Endothelial cell of umbilical vein (primary cell): ENCODE results near the gene FBXO30. TPM values are rescaled to one million over a fixed set of nuclear protein-coding genes. Genes with fewer than 3 reads are reported as not detected.

Experiments
- BruUV-seq: library from RNA; stranded (reverse); fragments of 400-500 nt; replicated peaks from 2 replicates; lab custom pipeline; 2021; lab: Mats Ljungman, UMichigan
- CTCF ChIA-PET: fragments of 300-600, 350-600 bp; sonication (Branson Sonifier 250); formaldehyde crosslinking; loops from one replicate; lab custom pipeline; 2021; ENCODE audit warnings: antibody characterized with exemption, inconsistent platforms; lab: Charles Lee
- POLR2A ChIA-PET: fragments of 300-600, 350-600 bp; sonication (Branson Sonifier 250); formaldehyde crosslinking; loops from one replicate; lab custom pipeline; 2021; ENCODE audit warnings: antibody characterized with exemption, inconsistent platforms; lab: Charles Lee
- DNase-seq: peaks from one replicate; pipeline ENCODE4 v3.0.0-alpha.2; 2011; ENCODE audit warnings: low read depth, low spot score
- FAIRE-seq: peaks from 2 replicates; lab custom pipeline; 2011; peaks lifted over from hg19 to GRCh38; lab: Jason Lieb, UNC
- H2AFZ ChIP-seq: 2 replicates; pipeline ENCODE4 v1.6.0; 2012; ENCODE audit warnings: low read depth, low read length, control low read depth, inconsistent platforms
- H3K27ac ChIP-seq: 2 replicates; pipeline ENCODE4 v1.5.1; 2011; ENCODE audit warnings: low read depth, mild to moderate bottlenecking, control low read depth, low read length, moderate library complexity; ENCODE audit not compliant: insufficient read depth
- H3K27me3 ChIP-seq, 2 experiments: 2 replicates each; pipeline versions ENCODE4 v1.6.0 to v1.6.1; 2011; ENCODE audit warnings: low read length in 2 of 2, mixed read lengths in 1 of 2; ENCODE audit not compliant: control insufficient read depth in 2 of 2, insufficient read depth in 2 of 2
- H3K36me3 ChIP-seq, 2 experiments: 2 replicates in 1 of 2; 3 replicates in 1 of 2; pipeline ENCODE4 v1.5.1; 2011; ENCODE audit warnings: low read length in 2 of 2, mild to moderate bottlenecking in 1 of 2, moderate library complexity in 1 of 2; ENCODE audit not compliant: control insufficient read depth in 2 of 2, insufficient read depth in 2 of 2; ENCODE audit errors: extremely low read depth in 1 of 2
- H3K4me1 ChIP-seq: 3 replicates; pipeline ENCODE4 v1.5.1; 2011; ENCODE audit warnings: mild to moderate bottlenecking, low read length; ENCODE audit not compliant: control insufficient read depth, insufficient read depth; ENCODE audit errors: extremely low read depth
- H3K4me2 ChIP-seq: 2 replicates; pipeline ENCODE4 v1.6.1; 2011; ENCODE audit warnings: low read length, control low read depth, mixed read lengths; ENCODE audit not compliant: insufficient read depth
- H3K4me3 ChIP-seq, 3 experiments: fragments of 200-600 bp in 1 of 3; sonication (generic), shearing (Covaris generic) in 1 of 3; replicated peaks in 1 of 3; 2 replicates each; pipeline ENCODE4 v1.5.1; 2011 to 2016; ENCODE audit warnings: control low read depth in 3 of 3, low read length in 3 of 3, mild to moderate bottlenecking in 2 of 3, inconsistent platforms in 1 of 3, low read depth in 1 of 3, moderate library complexity in 1 of 3; ENCODE audit not compliant: insufficient read depth in 1 of 3
- H3K79me2 ChIP-seq: 2 replicates; pipeline ENCODE4 v1.6.0; 2012; ENCODE audit warnings: low read length, inconsistent platforms; ENCODE audit not compliant: control insufficient read depth, insufficient read depth
- H3K9ac ChIP-seq: replicated peaks from 2 replicates; pipeline ENCODE3; 2011; ENCODE audit warnings: low read length, control low read depth; ENCODE audit not compliant: insufficient read depth; ENCODE audit errors: extremely low read depth
- H3K9me1 ChIP-seq: replicated peaks from 3 replicates; pipeline ENCODE4 v1.6.0; 2011; ENCODE audit warnings: mild to moderate bottlenecking, low read length; ENCODE audit not compliant: control insufficient read depth, insufficient read depth; ENCODE audit errors: extremely low read depth
- H3K9me3 ChIP-seq: replicated peaks from 2 replicates; pipeline ENCODE4 v1.5.1; 2012; ENCODE audit warnings: low read length, inconsistent platforms; ENCODE audit not compliant: control insufficient read depth, insufficient read depth
- H4K20me1 ChIP-seq: replicated peaks from 2 replicates; pipeline ENCODE3; 2011; ENCODE audit warnings: mild to moderate bottlenecking, low read length; ENCODE audit not compliant: control insufficient read depth, insufficient read depth; ENCODE audit errors: extremely low read depth
- EZH2 ChIP-seq: IDR thresholded peaks from 2 replicates; pipeline ENCODE4 v1.6.1; 2012; ENCODE audit warnings: borderline replicate concordance, low read depth, mild to moderate bottlenecking, moderate library complexity, low read length, inconsistent platforms; ENCODE audit not compliant: severe bottlenecking
- FOS ChIP-seq: IDR thresholded peaks from 2 replicates; pipeline ENCODE4 v1.6.1; 2011; ENCODE audit warnings: mild to moderate bottlenecking, low read length, moderate library complexity, borderline replicate concordance; ENCODE audit not compliant: insufficient read depth
- GATA2 ChIP-seq: IDR thresholded peaks from 2 replicates; pipeline ENCODE4 v1.7.0; 2011; ENCODE audit warnings: low read depth, mild to moderate bottlenecking, moderate library complexity, mixed read lengths, low read length; ENCODE audit not compliant: insufficient read length, insufficient read depth
- JUN ChIP-seq: IDR thresholded peaks from 2 replicates; pipeline ENCODE4 v1.6.1; 2011; ENCODE audit warnings: borderline replicate concordance, low read depth; ENCODE audit not compliant: insufficient read length, insufficient read depth
- MYC ChIP-seq: IDR thresholded peaks from one replicate; pipeline ENCODE4 v1.6.1; 2011; ENCODE audit warnings: mild to moderate bottlenecking, low read depth, low read length
- POLR2A ChIP-seq: IDR thresholded peaks from 2 replicates; pipeline ENCODE4 v1.6.1; 2012; ENCODE audit warnings: low read depth, mild to moderate bottlenecking, control low read depth, low read length
- POLR2AphosphoS5 ChIP-seq: IDR thresholded peaks from 2 replicates; pipeline ENCODE4 v1.6.1; 2012; ENCODE audit warnings: low read depth, mild to moderate bottlenecking, control low read depth, low read length, moderate library complexity; ENCODE audit not compliant: insufficient read depth
- dilution Hi-C: fragments of 300-500 bp; cut with MboI; formaldehyde crosslinking; loops from one replicate; pipeline ENCODE4 v1.15.0; 2019; ENCODE audit warnings: low sequenced_read_pairs; ENCODE audit not compliant: extremely low pct_ligation_motif_present
- intact Hi-C: fragments of 100-400 bp; cut with micrococcal nuclease; formaldehyde crosslinking; loops from one replicate; pipeline ENCODE4 v1.10.0; 2022
- polyA plus RNA-seq, 4 experiments: library from polyadenylated mRNA; depleted of rRNA in 3 of 4; stranded (reverse) in 3 of 4; unstranded in 1 of 4; fragments of >200 nt; gene quantifications; 2 replicates each; pipeline versions ENCODE4 v1.2.1 to v1.2.3, GENCODE V29; 2011 to 2012; ENCODE audit warnings: missing spikeins in 1 of 4
- total RNA-seq: library from RNA; stranded (reverse); gene quantifications from 2 replicates; pipeline ENCODE4 v1.2.3, GENCODE V29; 2021
- TF ChIP-seq, protein P1 (sequence below), 2 donors: IDR thresholded peaks; 1 replicate in 1 of 2; 2 replicates in 1 of 2; pipeline ENCODE4 v1.5.1; 2011; ENCODE audit warnings: low read length in 2 of 2, mild to moderate bottlenecking in 2 of 2, moderate library complexity in 2 of 2, control low read depth in 1 of 2, inconsistent platforms in 1 of 2, low read depth in 1 of 2; ENCODE audit not compliant: insufficient read depth in 1 of 2; ENCODE audit errors: extremely low read depth in 1 of 2
- TF ChIP-seq, protein P2 (sequence below): IDR thresholded peaks from 2 replicates; pipeline ENCODE4 v1.6.1; 2011; ENCODE audit not compliant: insufficient read depth, insufficient read length

Gene FBXO30
- total and polyA plus RNA-seq, 2 donors (not counting 3 experiments of a cell fraction or from before 2014, with no cell fraction given) = 3.3 to 11.1 TPM

DNA sequence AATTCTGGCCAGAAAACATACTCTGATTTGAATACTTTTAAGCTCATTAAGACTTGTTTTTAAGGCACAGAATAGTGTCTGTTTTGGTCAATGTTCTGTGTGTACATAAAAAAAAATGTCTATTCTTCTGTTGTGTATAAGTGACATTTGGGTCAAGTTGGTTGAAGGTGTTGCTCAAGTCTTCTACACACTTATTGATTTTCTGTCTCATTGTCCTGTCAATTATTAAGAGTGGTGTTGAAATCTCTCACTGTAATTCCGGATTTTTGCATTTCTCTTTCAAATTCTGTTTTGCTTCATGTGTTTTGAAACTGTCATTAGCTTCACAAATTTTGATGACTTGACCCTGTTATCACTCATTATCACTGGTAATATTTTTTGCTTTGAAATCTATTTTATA lies 41.7 kb downstream of the FBXO30 start:
- TF ChIP-seq POLR2AphosphoS5 = no peak
- TF ChIP-seq JUN = no peak
- no peak for TF ChIP-seq FOS
- TF ChIP-seq GATA2 = no peak
- TF ChIP-seq, protein P1, sequence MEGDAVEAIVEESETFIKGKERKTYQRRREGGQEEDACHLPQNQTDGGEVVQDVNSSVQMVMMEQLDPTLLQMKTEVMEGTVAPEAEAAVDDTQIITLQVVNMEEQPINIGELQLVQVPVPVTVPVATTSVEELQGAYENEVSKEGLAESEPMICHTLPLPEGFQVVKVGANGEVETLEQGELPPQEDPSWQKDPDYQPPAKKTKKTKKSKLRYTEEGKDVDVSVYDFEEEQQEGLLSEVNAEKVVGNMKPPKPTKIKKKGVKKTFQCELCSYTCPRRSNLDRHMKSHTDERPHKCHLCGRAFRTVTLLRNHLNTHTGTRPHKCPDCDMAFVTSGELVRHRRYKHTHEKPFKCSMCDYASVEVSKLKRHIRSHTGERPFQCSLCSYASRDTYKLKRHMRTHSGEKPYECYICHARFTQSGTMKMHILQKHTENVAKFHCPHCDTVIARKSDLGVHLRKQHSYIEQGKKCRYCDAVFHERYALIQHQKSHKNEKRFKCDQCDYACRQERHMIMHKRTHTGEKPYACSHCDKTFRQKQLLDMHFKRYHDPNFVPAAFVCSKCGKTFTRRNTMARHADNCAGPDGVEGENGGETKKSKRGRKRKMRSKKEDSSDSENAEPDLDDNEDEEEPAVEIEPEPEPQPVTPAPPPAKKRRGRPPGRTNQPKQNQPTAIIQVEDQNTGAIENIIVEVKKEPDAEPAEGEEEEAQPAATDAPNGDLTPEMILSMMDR (IDR thresholded peaks at IDR 0.05; ENCODE audit: extremely low read depth in 1 of 2, insufficient read depth in 1 of 2, low read depth in 1 of 2, low read length in 2 of 2) = no peak
- no peak for TF ChIP-seq EZH2
- TF ChIP-seq, protein P2, sequence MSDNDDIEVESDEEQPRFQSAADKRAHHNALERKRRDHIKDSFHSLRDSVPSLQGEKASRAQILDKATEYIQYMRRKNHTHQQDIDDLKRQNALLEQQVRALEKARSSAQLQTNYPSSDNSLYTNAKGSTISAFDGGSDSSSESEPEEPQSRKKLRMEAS = no peak
- no peak for TF ChIP-seq POLR2A
- TF ChIP-seq MYC = no peak
- no peaks in the 10 kb centered on the region for H3K9me1 ChIP-seq
- H3K4me2 ChIP-seq = no peak overlapping the region
- DNase-seq (no peak), FAIRE-seq (no peak)
- H4K20me1 ChIP-seq = no peaks in the 10 kb centered on the region
- dilution Hi-C loops = no loop called here
- no peaks in the 10 kb centered on the region for H3K79me2 ChIP-seq
- H3K36me3 ChIP-seq = no peaks in the 10 kb centered on the region
- no peaks in the 10 kb centered on the region for H3K4me1 ChIP-seq
- H3K27me3 ChIP-seq = no peaks in the 10 kb centered on the region
- ChIA-PET POLR2A (no interaction called here), CTCF (interaction anchor here (1.3 kb wide), 1 partner anchor 9 kb away, joined by 4 read pairs; no protein-coding TSS in a partner anchor)
- intact Hi-C loops = no loop called here
- no peaks in the 10 kb centered on the region for H3K9me3 ChIP-seq
- no peak overlapping the region for H3K27ac ChIP-seq
- no peak overlapping the region for H3K9ac ChIP-seq
- H2AFZ ChIP-seq = no peak overlapping the region
- no peak overlapping the region for H3K4me3 ChIP-seq
- BruUV-seq = no TSS peak
